ENCODE results near the gene SLC19A1.

SLC19A1 gene

DNA sequence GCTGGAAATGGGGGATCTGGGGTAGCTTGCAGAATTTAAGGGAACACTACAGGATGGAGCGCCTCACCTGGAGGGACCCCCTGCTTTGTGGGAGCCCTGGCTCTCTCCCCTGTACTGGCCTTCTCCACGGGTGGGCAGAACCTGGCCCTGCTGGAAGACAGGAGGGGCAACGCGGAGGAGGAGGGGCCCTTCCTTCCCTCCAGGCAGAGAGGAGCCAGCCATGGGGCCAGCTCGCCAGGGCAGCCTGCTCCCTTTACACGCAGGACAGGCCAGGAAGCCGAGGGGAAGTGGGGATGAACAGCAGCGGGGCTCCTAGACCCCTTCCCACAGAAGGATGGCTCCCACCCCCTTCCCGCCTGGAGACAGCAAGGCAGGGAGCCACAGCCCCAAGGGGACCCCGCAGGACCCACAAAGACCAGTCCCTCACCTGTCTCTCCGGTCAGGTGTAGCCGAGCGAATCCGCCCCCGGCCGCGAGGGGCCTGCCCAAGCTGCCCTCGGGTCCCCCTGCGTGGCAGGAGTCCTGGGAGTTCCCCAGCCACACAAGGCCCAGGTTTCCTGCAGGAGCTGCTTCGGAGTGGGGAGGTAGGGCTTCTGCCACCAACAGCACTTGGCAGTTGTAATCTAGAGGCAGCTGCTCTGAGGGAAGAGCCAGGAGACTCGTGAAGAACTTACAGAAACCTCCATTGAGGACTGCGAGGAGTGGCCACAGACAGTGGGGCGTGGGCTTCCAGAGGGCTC, 1.6 kb upstream of the SLC19A1 start:
- no peak for DNase-seq

DNA sequence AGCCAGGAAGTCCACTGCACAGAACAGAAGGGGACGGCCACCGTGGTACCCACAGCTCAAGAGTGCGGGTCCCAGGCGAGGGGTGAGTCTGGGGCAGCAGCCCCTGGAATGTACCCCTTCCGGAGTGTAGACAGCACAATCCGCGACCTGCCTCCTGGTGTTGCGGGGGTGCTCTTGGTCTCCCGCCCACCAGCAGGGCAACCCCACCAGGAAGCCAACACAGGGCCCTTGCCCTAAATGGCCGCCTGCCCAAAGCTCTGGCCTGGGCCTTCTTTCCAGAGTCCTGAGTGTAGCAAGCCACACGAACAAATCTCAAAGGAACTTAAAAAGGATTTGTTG, 1.1 kb upstream of the SLC19A1 start:
- no peak for DNase-seq

DNA sequence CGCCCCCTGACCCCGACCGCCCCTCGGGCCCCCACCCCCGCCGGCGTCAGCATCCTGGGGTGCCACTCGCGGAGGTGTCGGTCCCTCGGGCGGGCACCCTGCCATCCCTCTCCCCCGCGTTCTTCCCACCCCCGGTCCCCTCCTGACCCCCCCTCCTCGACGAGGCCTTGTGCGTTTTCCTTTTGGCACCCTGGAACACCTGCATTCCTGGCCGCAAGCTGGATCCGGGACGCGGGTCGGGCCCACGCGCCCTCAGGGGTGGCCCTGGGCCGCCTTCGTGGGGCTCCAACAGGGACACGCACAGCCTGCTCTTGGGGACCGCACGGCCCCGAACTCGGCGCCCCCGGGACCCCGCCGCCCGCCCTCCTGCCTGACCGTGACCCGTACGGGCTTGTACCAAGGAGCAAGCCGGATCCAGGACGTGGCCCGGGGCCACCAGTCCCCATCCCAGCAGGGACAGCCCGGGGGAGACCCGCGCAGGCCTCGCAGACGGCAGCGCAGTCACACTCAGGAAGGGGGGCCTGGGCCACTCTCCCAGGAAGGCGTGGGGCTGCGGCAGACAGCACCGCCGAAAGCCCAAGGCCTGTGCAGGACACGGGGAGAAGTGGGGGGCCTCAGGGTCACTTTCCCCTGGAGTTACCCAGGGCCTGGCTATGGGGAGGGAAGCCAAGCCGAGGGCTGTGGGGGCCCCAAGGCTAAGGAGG, 579 bp upstream of the SLC19A1 start:
- no peak for DNase-seq

DNA sequence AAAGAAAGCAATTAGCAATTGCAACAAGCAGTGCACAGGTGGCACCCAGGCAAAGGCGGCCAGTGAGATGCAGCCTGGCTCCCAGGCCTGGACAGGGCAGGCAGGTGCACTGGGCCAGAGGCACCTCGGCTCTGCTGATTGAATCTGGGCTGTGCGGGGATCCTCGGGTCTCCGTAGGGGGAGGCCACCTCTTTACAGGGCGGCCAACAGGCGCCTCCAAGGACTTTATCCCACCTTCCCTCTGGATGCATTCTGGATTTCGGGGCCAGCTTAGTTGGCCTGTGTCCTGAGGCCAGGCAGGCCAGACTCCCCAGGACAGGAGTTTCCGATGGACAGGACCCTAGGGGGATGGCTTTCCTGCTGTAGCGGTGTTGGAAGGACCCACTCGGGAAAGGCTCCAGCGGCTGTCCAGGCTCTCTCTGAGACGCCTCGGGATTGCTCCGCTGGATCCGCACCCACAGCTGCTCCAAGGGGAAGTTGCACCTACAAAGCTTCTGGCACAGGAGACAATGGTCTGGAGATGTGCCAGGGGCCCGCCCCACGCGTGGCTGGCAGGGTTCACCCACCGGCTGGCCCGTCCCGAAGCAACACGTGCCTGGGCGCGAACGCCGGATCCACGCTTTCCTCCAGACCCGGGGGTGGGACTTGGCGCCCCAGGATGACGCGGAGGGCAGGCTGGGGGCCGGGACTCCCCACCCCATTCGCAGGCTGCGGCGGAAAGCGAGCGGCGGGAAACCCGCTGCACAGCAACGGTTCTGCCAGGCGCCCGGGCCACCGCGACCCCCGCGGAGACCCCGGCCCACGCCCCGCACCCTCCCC, 810 bp downstream of the SLC19A1 start:
- DNase-seq, result no peak

DNA sequence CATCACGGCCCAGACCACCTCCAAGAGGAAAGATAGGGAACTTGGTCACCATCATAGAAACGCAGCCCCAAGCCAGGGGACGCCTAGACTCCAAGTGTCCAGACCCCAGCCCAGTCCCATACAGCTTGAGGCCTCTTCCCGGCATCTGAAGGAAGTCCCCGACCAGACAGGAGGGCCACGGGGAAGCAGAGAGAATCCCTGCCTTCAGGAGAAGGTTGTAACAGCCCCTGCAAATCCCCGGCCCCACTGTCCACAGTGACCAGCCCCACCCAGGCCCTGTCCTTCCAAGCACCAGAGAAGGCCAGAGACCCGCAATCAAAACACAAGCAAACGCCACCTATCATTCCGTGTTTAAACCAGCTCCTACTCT, 1.7 kb downstream of the SLC19A1 start:
- no peak for DNase-seq

DNA sequence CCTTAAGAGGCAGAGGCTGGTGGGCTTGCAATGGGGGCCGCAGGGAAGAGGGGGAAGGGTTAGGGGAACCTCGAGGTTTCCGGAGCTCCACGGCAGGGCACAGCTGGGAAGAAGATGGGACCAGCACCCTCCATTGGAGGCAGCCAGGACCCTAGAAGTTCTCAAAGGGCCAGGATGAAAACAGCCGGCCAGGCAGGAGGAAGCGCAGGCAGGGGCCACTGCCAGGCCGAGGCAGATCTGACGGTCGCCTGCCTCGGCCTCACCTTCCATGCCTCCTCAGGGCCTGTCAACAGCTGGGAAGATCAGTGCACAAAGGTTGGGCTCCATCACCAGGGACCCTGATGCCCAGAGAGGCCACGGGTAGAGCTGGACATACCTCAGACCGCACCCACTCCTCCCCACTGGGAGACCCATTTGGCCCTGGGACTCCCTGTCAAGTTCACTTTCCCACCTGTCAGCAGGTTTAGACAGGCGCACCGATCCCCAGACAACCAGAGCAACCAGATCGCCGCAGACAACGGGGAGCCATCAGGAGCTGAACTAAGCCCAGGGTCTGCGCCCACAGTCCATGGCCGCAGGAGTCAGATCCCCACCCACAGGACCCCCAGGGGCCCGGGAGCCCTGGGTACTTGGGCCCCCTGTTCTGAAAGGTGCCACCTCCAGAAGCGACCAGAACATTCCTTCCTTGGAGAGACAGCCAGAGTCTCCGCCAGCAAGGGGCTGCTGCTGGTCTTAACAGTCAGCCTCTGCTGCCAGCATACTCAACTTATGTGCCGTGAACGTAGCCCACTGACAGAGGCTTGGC, 2.2 kb downstream of the SLC19A1 start:
- DNase-seq, result no peak

DNA sequence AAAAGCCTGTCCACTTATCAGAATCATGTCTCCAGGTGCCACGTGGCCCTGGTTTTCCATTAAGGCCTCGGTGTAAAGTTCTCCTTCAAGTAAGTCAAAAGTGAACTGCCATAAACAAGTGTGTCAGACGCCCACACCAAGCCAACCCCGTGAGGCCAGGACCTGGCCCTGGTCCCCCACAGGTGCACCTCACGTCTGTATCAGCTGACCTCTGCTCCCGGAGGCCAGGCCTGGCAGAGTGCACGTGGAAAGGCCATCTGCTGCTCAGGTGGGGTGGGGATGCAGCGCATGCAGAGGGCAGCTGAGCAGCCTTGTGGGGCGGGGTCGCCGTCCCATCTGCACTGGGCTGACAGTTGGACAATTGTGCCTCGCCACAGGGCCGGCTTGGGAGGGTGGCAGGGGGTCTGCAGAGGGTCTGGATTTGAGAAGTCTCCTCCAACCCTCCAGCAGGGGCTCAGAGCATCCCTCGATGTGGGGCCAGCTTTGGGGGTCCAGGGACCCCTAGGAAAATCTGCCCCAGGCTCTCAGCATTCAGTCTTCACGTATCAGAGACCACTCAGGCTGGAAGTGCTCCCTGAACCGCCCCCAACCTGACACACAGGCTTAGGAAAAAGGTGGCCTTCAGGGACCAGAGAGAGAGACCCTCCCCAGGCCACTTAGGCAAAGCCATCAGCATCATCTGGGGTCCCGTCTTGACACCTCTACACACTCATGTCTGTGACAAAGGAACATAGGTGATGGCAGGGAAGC, 3.0 kb downstream of the SLC19A1 start:
- DNase-seq, result no peak

DNA sequence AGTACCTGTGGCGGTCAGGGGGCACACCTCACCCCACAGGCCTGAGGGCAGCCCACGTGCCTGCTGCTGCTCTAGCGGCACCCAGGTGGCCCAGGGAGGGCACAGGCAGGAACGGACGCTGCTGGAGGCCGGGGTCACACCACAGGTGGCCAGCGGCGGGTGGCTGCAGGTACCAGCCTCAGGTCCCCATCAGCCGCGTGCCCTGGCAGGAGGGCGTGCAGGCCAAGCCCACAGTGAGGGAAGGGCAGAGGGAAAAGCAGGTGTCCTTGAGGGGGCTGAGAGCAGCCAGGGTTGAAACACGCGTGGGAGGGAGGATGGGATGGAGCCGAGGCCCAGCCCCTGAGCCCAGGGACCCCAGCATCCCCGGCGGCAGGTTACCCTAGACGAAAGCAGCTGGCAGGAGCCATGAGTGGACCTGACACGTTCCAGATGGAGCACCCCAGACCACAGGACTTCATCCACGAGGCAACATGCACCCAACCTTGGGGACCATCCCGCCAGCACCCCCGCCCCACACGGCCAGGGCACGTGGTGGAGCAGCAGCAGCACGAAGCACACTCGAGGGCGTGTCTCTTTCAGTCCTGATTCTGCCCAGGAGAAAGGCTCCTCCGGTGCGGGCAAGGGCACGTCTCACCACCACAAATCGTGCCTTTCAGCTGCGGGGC, 3.7 kb downstream of the SLC19A1 start:
- no peak for DNase-seq

DNA sequence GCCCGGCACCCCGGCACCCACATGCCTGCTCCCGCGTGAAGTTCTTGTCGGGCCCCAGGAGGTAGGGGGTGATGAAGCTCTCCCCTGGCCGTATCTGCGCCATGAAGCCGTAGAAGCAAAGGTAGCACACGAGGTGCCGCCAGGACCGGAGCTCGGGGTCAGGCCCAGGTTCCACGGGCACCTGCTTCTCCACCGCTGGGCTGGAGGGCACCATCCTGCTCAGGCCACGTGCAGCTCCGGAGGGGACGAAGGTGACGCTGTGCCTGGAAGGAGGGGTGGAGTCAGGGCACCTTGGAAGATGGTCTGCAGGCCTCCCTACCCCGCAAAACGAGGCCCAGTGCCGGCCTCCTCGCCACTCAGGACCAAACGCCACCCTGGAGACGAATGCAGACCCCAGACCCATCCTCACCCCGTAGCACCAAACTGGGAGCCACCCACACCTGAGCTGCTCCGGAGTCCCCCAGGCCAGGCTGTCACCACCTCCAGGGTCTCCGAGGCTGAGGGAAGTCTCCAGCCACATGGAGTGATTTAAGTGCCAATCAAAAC, 4.4 kb downstream of the SLC19A1 start:
- no peak for DNase-seq

DNA sequence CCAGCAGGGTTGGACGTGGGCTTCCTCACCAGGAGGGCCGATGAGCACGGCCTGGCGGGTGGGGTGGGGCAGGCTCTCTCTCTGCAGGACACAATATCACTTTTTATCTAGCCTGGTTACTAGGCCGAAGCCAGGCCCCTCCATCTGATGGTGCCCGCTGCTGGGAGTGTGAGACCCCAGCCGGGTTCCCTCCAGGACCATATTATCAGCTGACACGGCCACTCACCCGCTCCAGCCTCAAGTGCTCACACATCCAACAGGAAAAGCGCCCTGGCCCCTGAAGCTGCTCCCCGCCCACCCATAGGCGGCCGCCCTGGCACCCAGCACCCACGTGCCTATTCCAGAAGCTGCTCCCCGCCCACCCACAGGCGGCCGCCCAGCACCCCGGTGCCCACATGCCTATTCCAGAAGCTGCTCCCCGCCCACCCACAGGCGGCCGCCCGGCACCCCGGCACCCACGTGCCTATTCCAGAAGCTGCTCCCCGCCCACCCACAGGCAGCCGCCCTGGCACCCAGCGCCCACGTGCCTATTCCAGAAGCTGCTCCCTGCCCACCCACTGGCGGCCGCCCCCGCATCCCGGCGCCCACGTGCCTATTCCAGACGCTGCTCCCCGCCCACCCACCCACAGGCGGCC, 5.0 kb downstream of the SLC19A1 start:
- DNase-seq, result no peak

DNA sequence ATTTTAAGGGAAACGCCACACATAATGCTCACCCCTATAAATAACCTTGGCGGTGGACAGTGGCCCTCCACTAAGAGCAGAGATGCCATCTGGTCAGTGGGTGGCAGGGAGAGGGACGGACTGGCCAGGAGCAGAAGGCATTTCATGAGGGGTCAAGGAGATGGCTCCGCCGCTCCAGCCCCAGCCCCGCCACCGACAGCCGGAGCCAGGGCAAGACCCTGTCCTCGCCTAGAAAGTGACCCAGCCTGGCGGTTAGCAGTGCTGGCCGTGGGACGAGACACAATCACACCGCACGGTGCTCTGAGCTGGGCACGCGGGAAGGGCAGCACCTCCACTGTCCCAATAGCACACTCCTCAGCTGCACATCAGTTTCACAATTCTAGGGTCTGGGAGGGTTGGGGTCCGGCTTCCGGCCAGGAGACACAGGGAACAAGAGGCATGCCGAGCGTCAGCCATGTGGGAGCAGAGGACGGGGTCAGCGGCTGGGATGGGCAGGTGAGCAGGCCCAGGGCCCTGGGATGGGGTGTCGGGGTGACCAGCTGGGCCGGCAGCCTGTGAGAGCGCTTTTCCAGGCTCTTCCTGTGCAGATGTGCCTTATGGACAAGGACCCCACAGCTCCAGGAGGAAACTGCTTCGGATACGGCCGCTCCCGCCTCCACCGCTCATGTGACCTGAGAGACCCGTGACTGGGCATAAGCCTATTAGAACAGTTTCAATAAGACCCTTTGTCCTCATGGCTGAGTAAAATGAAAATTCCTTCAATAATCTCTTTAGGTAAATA, 5.7 kb downstream of the SLC19A1 start:
- DNase-seq, result no peak

DNA sequence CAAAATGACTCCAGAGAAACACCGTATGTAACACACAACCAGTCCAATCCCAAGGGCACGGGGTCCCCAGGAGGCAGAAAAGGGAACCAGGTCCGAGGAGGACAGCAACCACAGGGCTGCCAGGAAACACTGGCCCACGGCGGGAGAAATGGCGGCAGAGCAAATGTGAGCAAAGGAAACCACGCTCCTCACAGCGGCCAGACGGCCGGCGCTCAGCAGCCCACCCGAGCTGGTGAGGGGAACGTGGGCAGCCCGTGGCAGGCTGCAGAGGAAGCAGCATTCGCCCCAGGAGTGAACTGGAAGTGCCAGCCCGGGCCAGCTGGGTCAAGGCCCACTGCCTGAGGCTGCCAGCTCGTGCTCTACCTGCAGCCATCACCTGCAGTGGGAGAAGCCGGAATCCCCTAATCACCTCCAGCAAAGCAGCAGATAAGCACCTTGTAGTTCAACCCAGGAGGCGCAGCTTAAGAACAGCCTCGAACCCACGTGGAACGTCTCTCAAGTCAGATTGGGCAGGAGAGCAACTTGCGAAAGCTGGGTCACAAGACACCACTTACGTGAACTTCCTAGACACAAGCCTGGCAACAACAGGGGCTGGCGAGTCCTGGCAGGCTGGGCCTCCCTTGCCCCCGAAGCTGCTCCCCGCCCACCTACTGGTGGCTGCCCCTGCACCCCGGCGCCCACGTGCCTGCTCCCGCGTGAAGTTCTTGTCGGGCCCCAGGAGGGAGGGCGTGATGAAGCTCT, 6.7 kb downstream of the SLC19A1 start:
- no peak for DNase-seq

DNA sequence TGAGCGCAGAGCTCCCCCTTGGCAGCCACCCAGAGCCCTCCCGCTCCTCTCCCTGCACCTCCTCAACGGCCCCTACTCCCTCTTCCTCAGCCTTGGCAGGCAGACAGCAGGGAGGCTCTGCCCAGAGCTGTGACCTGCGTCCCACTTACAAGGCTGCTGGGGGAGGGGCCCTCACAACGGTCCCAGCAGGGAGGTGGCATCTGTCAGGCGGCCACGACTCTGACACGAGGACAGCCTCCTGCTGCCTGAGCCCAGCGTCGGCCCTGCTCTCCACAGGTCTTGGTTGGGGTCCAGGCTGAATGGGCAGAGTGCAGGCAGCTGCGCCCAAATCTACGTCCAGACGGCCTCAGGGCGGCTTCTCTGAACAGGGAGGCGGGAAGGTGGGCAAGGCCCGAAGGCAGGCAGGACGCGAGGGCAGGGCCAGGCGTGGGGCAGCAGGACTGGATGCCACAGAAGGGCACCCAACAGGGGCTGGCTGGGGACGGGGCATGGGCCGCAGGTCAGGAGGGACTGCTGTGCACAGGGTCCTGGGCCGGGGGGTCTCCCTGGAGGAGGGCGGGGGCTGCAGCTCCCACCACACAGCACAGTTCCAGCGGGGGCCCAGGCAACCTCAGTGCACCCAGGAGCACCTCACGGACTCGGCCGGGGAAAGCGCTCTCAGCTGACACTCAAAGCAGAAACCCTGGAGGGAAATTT, 7.5 kb downstream of the SLC19A1 start:
- DNase-seq, result no peak

DNA sequence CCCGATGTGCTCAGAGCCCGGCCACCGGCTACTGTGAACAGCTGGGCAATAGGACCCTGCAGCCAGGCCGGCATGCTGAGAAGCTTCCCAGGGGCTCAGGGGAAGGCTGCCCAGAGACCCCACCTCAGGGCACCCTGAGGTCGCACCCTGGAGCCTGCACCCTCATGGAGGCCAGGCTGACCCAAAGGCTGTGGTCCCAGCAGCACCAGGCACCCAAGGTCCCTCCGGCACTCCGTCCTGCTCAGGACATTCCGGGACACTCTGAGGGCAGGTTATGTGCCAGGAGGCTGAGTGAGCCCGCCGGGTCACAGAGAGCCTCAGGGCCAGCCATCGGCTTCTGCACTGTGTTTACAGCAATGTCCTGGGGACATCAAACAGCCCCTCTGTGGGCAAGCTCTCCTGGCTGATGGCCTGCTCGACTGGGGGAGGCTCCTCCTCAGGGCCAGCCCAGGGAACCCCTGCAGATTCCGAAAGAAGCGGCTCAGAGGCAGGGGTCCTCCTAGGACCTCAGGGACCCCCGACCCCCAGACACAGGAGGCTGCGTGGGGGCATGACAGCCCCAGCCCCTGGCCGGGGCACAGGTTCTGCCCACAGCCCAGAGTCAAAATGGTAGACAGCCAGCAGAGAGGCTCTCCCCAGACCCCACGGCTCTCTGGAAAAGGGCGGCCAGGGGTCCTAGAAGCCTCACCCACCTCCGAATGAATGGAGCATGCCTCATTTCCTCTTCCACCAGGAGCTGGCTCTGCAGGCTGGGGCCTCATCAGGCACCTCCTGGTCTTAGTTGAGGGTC, 8.2 kb downstream of the SLC19A1 start:
- no peak for DNase-seq

DNA sequence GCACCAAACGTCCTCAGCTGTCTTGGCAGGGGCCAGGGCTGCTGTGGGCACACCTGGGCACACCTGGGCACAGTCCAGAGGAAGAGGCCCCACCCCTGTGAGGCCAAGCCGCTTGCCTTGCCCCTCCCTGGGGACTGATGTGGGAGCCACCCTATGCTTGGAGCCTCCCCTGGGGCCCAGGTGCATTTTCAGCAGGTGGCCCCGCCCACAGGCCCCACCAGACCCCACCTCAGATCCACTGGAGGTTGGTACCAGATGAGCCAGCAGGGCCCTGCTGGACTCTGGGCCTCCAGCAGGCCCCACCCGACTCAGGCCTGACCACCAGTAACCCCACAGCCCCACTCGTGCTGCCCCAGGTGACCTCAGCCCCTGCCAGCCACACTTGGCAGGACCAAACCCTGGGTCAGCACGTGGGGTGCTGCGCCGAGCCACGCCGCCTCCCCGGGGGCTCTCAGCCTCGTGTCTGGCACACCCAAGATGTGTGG, 8.8 kb downstream of the SLC19A1 start:
- DNase-seq, result no peak

DNA sequence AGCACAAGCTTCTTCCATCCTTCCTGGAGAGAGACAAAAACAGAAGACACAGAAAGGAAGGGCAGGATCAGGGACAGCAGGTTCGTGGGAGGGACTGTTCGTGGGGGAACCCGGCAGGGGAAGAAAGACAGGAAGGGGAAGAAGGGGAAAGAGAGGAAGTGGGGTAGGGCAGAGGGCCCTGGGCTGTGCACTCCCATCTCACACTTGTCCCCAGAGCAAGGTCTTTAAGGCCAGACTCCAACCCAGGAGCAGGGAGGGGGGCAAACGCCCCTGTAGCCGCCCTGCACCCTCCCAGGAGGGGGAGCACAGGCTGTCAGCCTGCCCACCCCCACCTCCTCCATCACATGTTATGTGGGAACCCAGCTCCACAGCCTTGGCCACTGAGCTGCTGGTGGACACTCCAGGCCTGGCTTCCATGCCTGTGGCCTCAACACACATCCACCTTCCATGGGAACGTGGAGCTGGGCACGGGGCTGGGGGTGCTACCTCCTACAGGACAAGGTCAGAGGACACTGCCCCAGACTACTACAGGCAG, 9.3 kb downstream of the SLC19A1 start:
- no peak for DNase-seq

DNA sequence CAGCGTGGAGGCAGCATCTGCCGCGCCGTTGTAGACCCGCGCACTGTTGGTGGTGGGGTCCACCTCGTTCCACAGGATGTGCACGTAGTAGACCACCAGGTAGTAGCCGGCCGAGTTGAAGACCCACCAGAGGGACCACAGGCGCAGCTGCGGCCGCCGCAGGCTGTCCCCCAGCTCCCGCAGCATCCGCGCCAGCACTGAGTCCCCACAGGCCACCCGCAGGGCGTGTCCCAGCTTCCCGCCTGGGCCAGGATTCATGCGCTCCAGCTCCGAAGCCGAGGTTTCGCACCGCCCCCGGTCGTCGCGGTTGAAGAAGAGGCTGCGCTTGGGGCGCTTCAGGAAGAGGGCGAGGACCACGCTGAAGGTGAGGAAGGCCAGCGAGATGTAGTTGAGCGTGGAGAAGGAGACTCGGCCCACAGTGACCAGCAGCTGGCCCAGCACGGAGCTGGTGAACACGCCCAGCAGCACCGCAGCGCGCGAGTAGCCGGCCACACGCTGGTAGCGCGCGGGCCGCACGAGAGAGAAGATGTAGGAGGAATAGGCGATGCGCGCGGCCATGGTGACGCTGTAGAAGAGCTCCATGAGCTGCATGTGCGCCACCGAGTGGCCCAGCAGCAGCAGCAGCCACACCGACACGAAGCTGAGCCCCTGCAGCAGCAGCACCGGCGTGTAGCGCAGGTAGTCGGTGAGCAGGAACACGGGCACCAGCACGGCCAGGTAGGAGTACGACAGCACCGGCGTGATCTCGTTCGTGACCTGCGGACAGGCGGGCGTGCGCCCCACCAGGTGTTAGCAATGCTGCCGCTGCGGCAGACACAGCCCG, 10.6 kb downstream of the SLC19A1 start:
- DNase-seq, result no peak

All from NCI-H2081 treated with DMSO at 0.1 percent for 48 hours (cell line).